OCI-LY1 (cell line): ENCODE data around the gene FNIP2.

Experiments used
- EZH2 ChIP-seq: fragments of 200-600 bp; sonication (generic), shearing (Covaris generic); IDR thresholded peaks from 2 replicates; pipeline ENCODE4 v1.8.0; 2017; ENCODE audit warnings: borderline replicate concordance, mixed run types, mild to moderate bottlenecking, antibody characterized with exemption, low read length, moderate library complexity, mixed read lengths
- TF ChIP-seq, protein P1 (sequence below): fragments of 200-600 bp; sonication (generic), shearing (Covaris generic); IDR thresholded peaks from 2 replicates; pipeline ENCODE4 v1.5.1; 2017; ENCODE audit warnings: mild to moderate bottlenecking, antibody characterized with exemption, low read length, moderate library complexity, mixed read lengths

DNA sequence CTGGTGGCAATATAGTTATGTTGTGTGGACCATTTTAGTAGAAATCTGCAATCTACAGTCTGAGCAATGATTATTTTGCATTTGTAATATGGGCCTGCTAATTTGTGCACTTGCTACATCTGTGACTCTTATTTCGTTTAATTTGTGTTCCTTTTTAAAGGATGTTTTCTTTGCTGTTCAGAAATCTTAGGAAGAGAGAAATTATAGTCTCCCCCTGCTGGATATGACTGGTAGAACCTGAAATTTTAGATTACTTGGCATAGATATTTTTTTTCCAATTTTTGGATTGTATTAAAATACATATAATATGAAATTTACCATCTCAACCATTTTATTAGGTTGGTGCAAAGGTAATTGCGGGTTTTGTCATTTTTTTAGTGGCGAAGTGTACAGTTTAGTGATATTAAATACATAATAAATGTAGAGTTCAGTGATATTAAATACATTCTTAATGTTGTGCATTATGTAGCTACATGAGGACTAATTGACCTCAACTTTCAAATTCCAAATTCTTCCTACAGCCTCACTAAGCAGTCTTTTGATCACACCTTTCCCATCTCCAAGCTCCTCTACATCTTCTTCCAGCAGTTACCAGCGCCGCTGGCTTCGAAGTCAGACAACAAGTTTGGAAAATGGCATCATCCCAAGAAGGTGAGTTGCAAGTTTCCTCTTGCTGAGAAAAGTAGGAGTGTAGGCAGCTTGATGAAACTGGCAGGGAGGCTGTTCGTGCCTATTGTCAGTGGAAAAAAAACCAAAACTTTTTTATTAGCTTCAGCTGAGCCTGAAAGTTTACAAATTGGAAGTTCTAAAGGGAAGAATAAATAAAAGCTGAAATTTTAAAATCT, 82.2 kb downstream of the FNIP2 start:
- TF ChIP-seq, protein P1, sequence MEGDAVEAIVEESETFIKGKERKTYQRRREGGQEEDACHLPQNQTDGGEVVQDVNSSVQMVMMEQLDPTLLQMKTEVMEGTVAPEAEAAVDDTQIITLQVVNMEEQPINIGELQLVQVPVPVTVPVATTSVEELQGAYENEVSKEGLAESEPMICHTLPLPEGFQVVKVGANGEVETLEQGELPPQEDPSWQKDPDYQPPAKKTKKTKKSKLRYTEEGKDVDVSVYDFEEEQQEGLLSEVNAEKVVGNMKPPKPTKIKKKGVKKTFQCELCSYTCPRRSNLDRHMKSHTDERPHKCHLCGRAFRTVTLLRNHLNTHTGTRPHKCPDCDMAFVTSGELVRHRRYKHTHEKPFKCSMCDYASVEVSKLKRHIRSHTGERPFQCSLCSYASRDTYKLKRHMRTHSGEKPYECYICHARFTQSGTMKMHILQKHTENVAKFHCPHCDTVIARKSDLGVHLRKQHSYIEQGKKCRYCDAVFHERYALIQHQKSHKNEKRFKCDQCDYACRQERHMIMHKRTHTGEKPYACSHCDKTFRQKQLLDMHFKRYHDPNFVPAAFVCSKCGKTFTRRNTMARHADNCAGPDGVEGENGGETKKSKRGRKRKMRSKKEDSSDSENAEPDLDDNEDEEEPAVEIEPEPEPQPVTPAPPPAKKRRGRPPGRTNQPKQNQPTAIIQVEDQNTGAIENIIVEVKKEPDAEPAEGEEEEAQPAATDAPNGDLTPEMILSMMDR: peak; percentile 62
- TF ChIP-seq EZH2: no peak
